ENCODE measurements around the gene LIG1.

Gene LIG1

GRCh38 chr19:48181505-48181904, 11.4 kb upstream of the LIG1 start:
- no peak for DNase-seq

- DNase-seq = no peak
Observed at GRCh38 chr19:48176226-48176625, 6.1 kb upstream of the LIG1 start.

- DNase-seq = no peak
Observed at GRCh38 chr19:48175578-48175977, 5.4 kb upstream of the LIG1 start.

GRCh38 chr19:48174445-48175030, 4.4 kb upstream of the LIG1 start:
- DNase-seq = no peak

- no peak for DNase-seq
Observed at GRCh38 chr19:48171710-48172109, 1.6 kb upstream of the LIG1 start.

GRCh38 chr19:48170817-48171347, 738 bp upstream of the LIG1 start:
- peak; percentile 3 to 9 for DNase-seq

GRCh38 chr19:48169578-48169938, 586 bp downstream of the LIG1 start:
- DNase-seq = peak; percentile 90 to 97

- no peak for DNase-seq
Observed at GRCh38 chr19:48168689-48169088, 1.5 kb downstream of the LIG1 start.

- no peak for DNase-seq
Observed at GRCh38 chr19:48158210-48158790, 11.8 kb downstream of the LIG1 start.

- DNase-seq = no peak
Observed at GRCh38 chr19:48154003-48154402, 16.1 kb downstream of the LIG1 start.

GRCh38 chr19:48152551-48152950, 17.6 kb downstream of the LIG1 start:
- peak; percentile 60 to 66 for DNase-seq

- no peak for DNase-seq
Observed at GRCh38 chr19:48149430-48149829, 20.7 kb downstream of the LIG1 start.

- DNase-seq = no peak
Observed at GRCh38 chr19:48148576-48148975, 21.6 kb downstream of the LIG1 start.

- no peak for DNase-seq
Observed at GRCh38 chr19:48147597-48148175, 22.5 kb downstream of the LIG1 start.

- DNase-seq = no peak
Observed at GRCh38 chr19:48139053-48139452, 31.1 kb downstream of the LIG1 start.

- no peak for DNase-seq
Observed at GRCh38 chr19:48137411-48137810, 32.7 kb downstream of the LIG1 start.

- DNase-seq = no peak
Observed at GRCh38 chr19:48136547-48136946, 33.6 kb downstream of the LIG1 start.

- peak; percentile 13 to 21 for DNase-seq
Observed at GRCh38 chr19:48135411-48135810, 34.7 kb downstream of the LIG1 start.

- DNase-seq = no peak
Observed at GRCh38 chr19:48133094-48133493, 37.0 kb downstream of the LIG1 start.

- DNase-seq = no peak
Observed at GRCh38 chr19:48127561-48127960, 42.6 kb downstream of the LIG1 start.

GRCh38 chr19:48123907-48124651, 46.1 kb downstream of the LIG1 start:
- peak; percentile 35 to 48 for DNase-seq

GRCh38 chr19:48122421-48122820, 47.7 kb downstream of the LIG1 start:
- no peak for DNase-seq

- no peak for DNase-seq
Observed at GRCh38 chr19:48121909-48122371, 48.2 kb downstream of the LIG1 start.

- no peak for DNase-seq
Observed at GRCh38 chr19:48121066-48121465, 49.1 kb downstream of the LIG1 start.
